Fibroblast of lung (primary cell): Measurements from ENCODE around the gene TBX1.

Experiments used
- CTCF ChIP-seq, 2 donors: IDR thresholded peaks in 1 of 2; conservative IDR thresholded peaks in 1 of 2; 1 replicate in 1 of 2; 2 replicates in 1 of 2; pipeline ENCODE4 v1.5.1; 2011 to 2012; ENCODE audit warnings: low read length in 2 of 2, control low read depth in 1 of 2, inconsistent platforms in 1 of 2, low read depth in 1 of 2, mild to moderate bottlenecking in 1 of 2
- EZH2 ChIP-seq: IDR thresholded peaks from 2 replicates; pipeline ENCODE4 v1.5.1; 2012; ENCODE audit warnings: low read length, control low read depth, mild to moderate bottlenecking; ENCODE audit errors: missing control alignments

- no peak for TF ChIP-seq CTCF (conservative IDR thresholded peaks at IDR 0.05 in 1 of 2, IDR thresholded peaks at IDR 0.05 in 1 of 2; ENCODE audit: low read depth in 1 of 2, low read length in 2 of 2)
- TF ChIP-seq EZH2 = no peak
Measured at GRCh38 chr22:19728836-19729235, 31.7 kb upstream of the TBX1 start.
